Measurements from ENCODE around the gene COL9A2.

DNA sequence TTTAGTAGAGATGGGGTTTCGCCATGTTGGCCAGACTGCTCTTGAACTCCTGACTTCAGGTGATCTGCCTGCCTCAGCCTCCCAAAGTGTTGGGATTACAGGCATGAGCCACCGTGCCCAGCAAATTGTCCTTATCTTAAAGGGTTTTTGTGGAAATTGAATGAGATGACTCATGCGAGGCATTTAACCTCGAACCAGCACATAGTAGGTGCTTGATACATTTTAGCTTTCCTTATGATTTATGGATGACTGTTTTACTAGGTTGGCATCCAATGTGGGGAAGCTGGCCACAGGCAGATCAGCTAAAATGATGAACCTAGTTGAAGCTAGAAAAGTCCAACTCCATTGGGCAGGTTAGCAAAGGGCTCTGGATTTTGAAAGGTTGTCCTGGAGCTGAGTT lies 1.4 kb upstream of the COL9A2 start:
- TF ChIP-seq, protein P1, sequence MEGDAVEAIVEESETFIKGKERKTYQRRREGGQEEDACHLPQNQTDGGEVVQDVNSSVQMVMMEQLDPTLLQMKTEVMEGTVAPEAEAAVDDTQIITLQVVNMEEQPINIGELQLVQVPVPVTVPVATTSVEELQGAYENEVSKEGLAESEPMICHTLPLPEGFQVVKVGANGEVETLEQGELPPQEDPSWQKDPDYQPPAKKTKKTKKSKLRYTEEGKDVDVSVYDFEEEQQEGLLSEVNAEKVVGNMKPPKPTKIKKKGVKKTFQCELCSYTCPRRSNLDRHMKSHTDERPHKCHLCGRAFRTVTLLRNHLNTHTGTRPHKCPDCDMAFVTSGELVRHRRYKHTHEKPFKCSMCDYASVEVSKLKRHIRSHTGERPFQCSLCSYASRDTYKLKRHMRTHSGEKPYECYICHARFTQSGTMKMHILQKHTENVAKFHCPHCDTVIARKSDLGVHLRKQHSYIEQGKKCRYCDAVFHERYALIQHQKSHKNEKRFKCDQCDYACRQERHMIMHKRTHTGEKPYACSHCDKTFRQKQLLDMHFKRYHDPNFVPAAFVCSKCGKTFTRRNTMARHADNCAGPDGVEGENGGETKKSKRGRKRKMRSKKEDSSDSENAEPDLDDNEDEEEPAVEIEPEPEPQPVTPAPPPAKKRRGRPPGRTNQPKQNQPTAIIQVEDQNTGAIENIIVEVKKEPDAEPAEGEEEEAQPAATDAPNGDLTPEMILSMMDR (IDR thresholded peaks at IDR 0.05 in 4 of 5, conservative IDR thresholded peaks at IDR 0.05 in 1 of 5), result no peak
- TF ChIP-seq POLR2A (IDR thresholded peaks at IDR 0.05), result no peak
